ENCODE data around the gene MTMR3.
A peak's percentile ranks its signal among the peaks of the same experiment; 100 is the strongest.
"Not testable (repeated sequence)": the region's sequence is repeated elsewhere in the genome, so short reads cannot be mapped to it uniquely, and the experiment has no call there.

MTMR3 gene

GRCh38 chr22:29956680-29957079, 73.7 kb downstream of the MTMR3 start:
- H3K4me3 ChIP-seq (ENCODE audit: low read length) = no peak overlapping the region
- no peak for TF ChIP-seq CTCF (IDR thresholded peaks at IDR 0.05; ENCODE audit: insufficient read depth, low read depth, low read length, missing control alignments)
- DNase-seq (ENCODE audit: low read depth) = peak; percentile 23

- no peak for TF ChIP-seq CTCF (IDR thresholded peaks at IDR 0.05; ENCODE audit: insufficient read depth, low read depth, low read length, missing control alignments)
Observed at GRCh38 chr22:29958170-29958569, 75.2 kb downstream of the MTMR3 start.

GRCh38 chr22:29964776-29965175, 81.8 kb downstream of the MTMR3 start:
- no peak overlapping the region for H3K4me3 ChIP-seq (ENCODE audit: low read length)
- DNase-seq (ENCODE audit: low read depth) = no peak
- TF ChIP-seq CTCF (IDR thresholded peaks at IDR 0.05; ENCODE audit: insufficient read depth, low read depth, low read length, missing control alignments) = no peak

More at GRCh38 chr22:29958170-29958569, 75.2 kb downstream of the MTMR3 start:
- no peak overlapping the region for H3K4me3 ChIP-seq (ENCODE audit: low read length)
- DNase-seq (ENCODE audit: low read depth) = no peak

GRCh38 chr22:29967461-29967860, 84.5 kb downstream of the MTMR3 start:
- no peak overlapping the region for H3K4me3 ChIP-seq (ENCODE audit: low read length)
- no peak for TF ChIP-seq CTCF (IDR thresholded peaks at IDR 0.05; ENCODE audit: insufficient read depth, low read depth, low read length, missing control alignments)
- no peak for DNase-seq (ENCODE audit: low read depth)

- DNase-seq (ENCODE audit: low read depth) = no peak
- no peak for TF ChIP-seq CTCF (IDR thresholded peaks at IDR 0.05; ENCODE audit: insufficient read depth, low read depth, low read length, missing control alignments)
- H3K4me3 ChIP-seq (ENCODE audit: low read length) = no peak overlapping the region
Observed at GRCh38 chr22:29971607-29972006, 88.6 kb downstream of the MTMR3 start.

- no peak for DNase-seq (ENCODE audit: low read depth)
- no peak for TF ChIP-seq CTCF (IDR thresholded peaks at IDR 0.05; ENCODE audit: insufficient read depth, low read depth, low read length, missing control alignments)
Observed at GRCh38 chr22:29972121-29972520, 89.1 kb downstream of the MTMR3 start.

GRCh38 chr22:29973269-29973668, 90.3 kb downstream of the MTMR3 start:
- no peak for DNase-seq (ENCODE audit: low read depth)
- H3K4me3 ChIP-seq (ENCODE audit: low read length) = no peak overlapping the region
- TF ChIP-seq CTCF (IDR thresholded peaks at IDR 0.05; ENCODE audit: insufficient read depth, low read depth, low read length, missing control alignments) = no peak

More at GRCh38 chr22:29972121-29972520, 89.1 kb downstream of the MTMR3 start:
- no peak overlapping the region for H3K4me3 ChIP-seq (ENCODE audit: low read length)

- not testable (repeated sequence) for DNase-seq (ENCODE audit: low read depth); H3K4me3 ChIP-seq (ENCODE audit: low read length)
Observed at GRCh38 chr22:29973680-29974079, 90.7 kb downstream of the MTMR3 start.
